SK-N-SH (cell line): ENCODE data around the gene CACNA2D3. TPM values are rescaled to one million over a fixed set of nuclear protein-coding genes. Genes with fewer than 3 reads are reported as not detected.

ENCODE experiments used
- CTCF ChIA-PET: fragments of 300-600, 350-600 bp; formaldehyde crosslinking; extraction: SDS; loops from one replicate; lab custom pipeline; 2021; lab: Yijun Ruan, JAX
- POLR2A ChIA-PET: fragments of 350-600 bp; sonication (Branson Sonifier 250); formaldehyde crosslinking; extraction: SDS; loops from one replicate; lab custom pipeline; 2020; ENCODE audit warnings: antibody characterized with exemption, inconsistent platforms; lab: Yijun Ruan, JAX
- DNase-seq: peaks from one replicate; pipeline ENCODE4 v3.0.0; 2012
- H2AFZ ChIP-seq: fragments of 200-600 bp; sonication (generic); 2 replicates; pipeline ENCODE4 v1.8.1; 2016; ENCODE audit warnings: antibody characterized with exemption, mild to moderate bottlenecking, low read depth
- H3F3A ChIP-seq: fragments of 200-600 bp; sonication (generic); replicated peaks from 2 replicates; pipeline ENCODE3; 2016; ENCODE audit warnings: antibody characterized with exemption, mild to moderate bottlenecking; ENCODE audit not compliant: insufficient read depth
- H3K27ac ChIP-seq, 2 experiments: fragments of 200-500 bp in 1 of 2; fragments of 200-600 bp in 1 of 2; sonication (Bioruptor generic) in 1 of 2; sonication (generic), shearing (Covaris generic) in 1 of 2; 2 replicates each; pipeline versions ENCODE4 v1.5.1 to v1.6.1; 2014 to 2016; ENCODE audit warnings: low read depth in 2 of 2, inconsistent platforms in 1 of 2, low read length in 1 of 2, mild to moderate bottlenecking in 1 of 2, mixed read lengths in 1 of 2
- H3K27me3 ChIP-seq: fragments of 200-600 bp; sonication (generic), shearing (Covaris generic); 2 replicates; pipeline ENCODE4 v1.6.1; 2016; ENCODE audit warnings: mixed run types; ENCODE audit not compliant: insufficient read depth
- H3K36me3 ChIP-seq, 2 experiments: fragments of 200-500 bp in 1 of 2; fragments of 200-600 bp in 1 of 2; sonication (Bioruptor generic) in 1 of 2; sonication (generic) in 1 of 2; replicated peaks in 1 of 2; 2 replicates each; pipeline versions ENCODE3 to v1.5.1; 2014 to 2016; ENCODE audit warnings: low read length in 1 of 2, mild to moderate bottlenecking in 1 of 2; ENCODE audit not compliant: insufficient read depth in 2 of 2, control insufficient read depth in 1 of 2
- H3K4me1 ChIP-seq, 2 experiments: fragments of 200-500 bp in 1 of 2; fragments of 200-600 bp in 1 of 2; sonication (Bioruptor generic) in 1 of 2; sonication (generic), shearing (Covaris generic) in 1 of 2; 2 replicates each; pipeline versions ENCODE4 v1.5.1 to v1.6.1; 2014 to 2016; ENCODE audit warnings: low read depth in 1 of 2, low read length in 1 of 2, mixed run types in 1 of 2; ENCODE audit not compliant: insufficient read depth in 2 of 2, control insufficient read depth in 1 of 2
- H3K4me2 ChIP-seq: fragments of 200-600 bp; sonication (generic), shearing (Covaris generic); 2 replicates; pipeline ENCODE4 v1.6.1; 2017; ENCODE audit warnings: mixed run types
- H3K4me3 ChIP-seq, 2 experiments: fragments of 200-500 bp in 1 of 2; fragments of 200-600 bp in 1 of 2; sonication (Bioruptor generic) in 1 of 2; sonication (generic), shearing (Covaris generic) in 1 of 2; 2 replicates each; pipeline versions ENCODE4 v1.5.1 to v1.8.1; 2014 to 2016; ENCODE audit warnings: low read depth in 2 of 2, inconsistent platforms in 1 of 2, low read length in 1 of 2, mild to moderate bottlenecking in 1 of 2, mixed read lengths in 1 of 2, moderate library complexity in 1 of 2
- H3K79me2 ChIP-seq: fragments of 200-600 bp; sonication (generic); 2 replicates; pipeline ENCODE4 v1.8.1; 2017; ENCODE audit warnings: mild to moderate bottlenecking; ENCODE audit not compliant: insufficient read depth
- H3K9ac ChIP-seq: fragments of 200-600 bp; sonication (generic); 2 replicates; pipeline ENCODE4 v1.6.1; 2017; ENCODE audit warnings: mixed run types
- H3K9me2 ChIP-seq: fragments of 200-600 bp; sonication (generic); 2 replicates; pipeline ENCODE4 v1.6.1; 2017; ENCODE audit warnings: mixed run types
- H3K9me3 ChIP-seq: fragments of 200-600 bp; sonication (generic); 2 replicates; pipeline ENCODE4 v1.6.1; 2017; ENCODE audit warnings: mixed run types, mild to moderate bottlenecking, moderate library complexity
- H4K20me1 ChIP-seq: fragments of 200-600 bp; sonication (generic); 2 replicates; pipeline ENCODE4 v1.6.1; 2017; ENCODE audit warnings: mild to moderate bottlenecking, mixed run types; ENCODE audit not compliant: insufficient read depth
- CTCF ChIP-seq: fragments of 200-600 bp; sonication (generic); IDR thresholded peaks from 2 replicates; pipeline ENCODE4 v1.6.1; 2017; ENCODE audit warnings: antibody characterized with exemption, mild to moderate bottlenecking, moderate library complexity
- ELF1 ChIP-seq: IDR thresholded peaks from 2 replicates; pipeline ENCODE4 v1.4.0; 2012
- EP300 ChIP-seq, 2 experiments: IDR thresholded peaks; 2 replicates each; pipeline versions ENCODE4 v1.4.0 to v1.6.1; 2012; ENCODE audit warnings: borderline replicate concordance in 1 of 2, low read depth in 1 of 2, low read length in 1 of 2
- EZH2phosphoT487 ChIP-seq: fragments of 200-600 bp; sonication (generic); IDR thresholded peaks from 2 replicates; pipeline ENCODE4 v1.6.1; 2017; ENCODE audit warnings: low read depth, mixed run types, mild to moderate bottlenecking, antibody characterized with exemption, moderate library complexity, borderline replicate concordance
- FOXJ3 ChIP-seq: sonication (generic); formaldehyde crosslinking; IDR thresholded peaks from 2 replicates; pipeline ENCODE4 v1.5.1; 2020; ENCODE audit warnings: mild to moderate bottlenecking, missing genetic modification reagents
- GABPA ChIP-seq: IDR thresholded peaks from 2 replicates; pipeline ENCODE4 v1.4.0; 2012; ENCODE audit warnings: low read depth, mild to moderate bottlenecking
- GATA2 ChIP-seq: sonication (generic); formaldehyde crosslinking; IDR thresholded peaks from 2 replicates; pipeline ENCODE4 v1.5.0; 2020; ENCODE audit warnings: mild to moderate bottlenecking, missing genetic modification reagents
- MAX ChIP-seq: IDR thresholded peaks from 2 replicates; pipeline ENCODE4 v1.4.0; 2012; ENCODE audit warnings: low read depth
- MXI1 ChIP-seq: IDR thresholded peaks from 2 replicates; pipeline ENCODE4 v1.6.1; 2012; ENCODE audit warnings: mild to moderate bottlenecking, low read depth, low read length, improper control_type of control experiment
- RCOR1 ChIP-seq: fragments of 150-350 bp; IDR thresholded peaks from 2 replicates; pipeline ENCODE4 v1.6.1; 2017; ENCODE audit warnings: antibody characterized with exemption, low read length
- RFX5 ChIP-seq: IDR thresholded peaks from 2 replicates; pipeline ENCODE4 v1.6.1; 2012; ENCODE audit warnings: mild to moderate bottlenecking, improper control_type of control experiment, low read length
- TCF12 ChIP-seq: IDR thresholded peaks from 2 replicates; pipeline ENCODE4 v1.4.0; 2012
- USF1 ChIP-seq: IDR thresholded peaks from 2 replicates; pipeline ENCODE4 v1.4.0; 2012; ENCODE audit warnings: low read depth, borderline replicate concordance
- YY1 ChIP-seq: IDR thresholded peaks from 2 replicates; pipeline ENCODE4 v1.4.0; 2012; ENCODE audit warnings: low read depth, mild to moderate bottlenecking
- ZBTB33 ChIP-seq: IDR thresholded peaks from 2 replicates; pipeline ENCODE4 v1.4.0; 2012; ENCODE audit warnings: low read depth, borderline replicate concordance
- WGBS: methylation state at CpG from one replicate; pipeline ENCODE4 v1.1.6; 2017; ENCODE audit warnings: low lambda C conversion rate; 5-methylcytosine and 5-hydroxymethylcytosine counted together
- polyA plus RNA-seq, 3 experiments: library from polyadenylated mRNA; depleted of rRNA; stranded (reverse); fragments of >200 nt; gene quantifications; 2 replicates each; pipeline ENCODE4 v1.2.3, GENCODE V29; 2012
- TF ChIP-seq, protein P1 (sequence below): fragments of 150-350 bp; IDR thresholded peaks from 2 replicates; pipeline ENCODE4 v1.6.1; 2017; ENCODE audit warnings: antibody characterized with exemption, low read length, low read depth, borderline replicate concordance
- TF ChIP-seq, protein P2 (sequence below): IDR thresholded peaks from 2 replicates; pipeline ENCODE4 v1.6.1; 2012; ENCODE audit warnings: mild to moderate bottlenecking, low read depth, low read length, moderate library complexity

Gene CACNA2D3
- polyA plus RNA-seq, 1 of the 3 experiments (the other 2 are of a cell fraction), result 0.15 TPM

DNA sequence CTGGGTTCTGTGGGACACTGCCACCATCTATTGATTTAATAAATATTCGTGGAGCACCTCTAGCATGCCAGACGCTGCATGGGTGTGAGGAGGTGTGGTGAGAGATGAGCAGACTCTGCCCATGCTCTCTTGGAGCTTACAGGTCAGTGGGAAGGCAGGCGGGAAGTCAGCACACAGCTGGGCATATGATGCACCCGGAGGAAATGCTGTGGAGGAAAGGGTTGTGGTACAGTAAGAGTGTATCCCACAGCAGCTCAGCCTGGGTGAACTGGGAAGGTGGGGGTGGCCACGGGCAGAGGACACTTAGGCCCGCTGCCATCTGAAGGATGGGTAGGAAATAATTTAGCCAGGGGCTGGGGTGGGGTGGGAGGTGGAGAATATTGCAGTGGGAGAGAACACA lies 392.1 kb downstream of the CACNA2D3 start:
- Histone ChIP-seq H3K9ac (no peak overlapping the region), H3K27me3 (no peaks in the 10 kb centered on the region), H3F3A (no peaks in the 10 kb centered on the region), H3K27ac (no peak overlapping the region), H2AFZ (no peak overlapping the region), H3K36me3 (no peaks in the 10 kb centered on the region), H3K9me3 (no peaks in the 10 kb centered on the region), H3K4me3 (no peak overlapping the region), H3K4me2 (no peak overlapping the region), H3K4me1 (peaks cover 0 to 5% of the 10 kb centered on the region in 2 experiments; a peak in 1 of 4 replicates), H3K79me2 (no peaks in the 10 kb centered on the region), H3K9me2 (no peaks in the 10 kb centered on the region), H4K20me1 (no peaks in the 10 kb centered on the region)
- no peak for DNase-seq
- ChIA-PET POLR2A (no interaction called here), CTCF (no interaction called here)
- 10% methylated on average over 6 of the region's 6 CpGs for WGBS
- TF ChIP-seq MAX (no peak), EZH2phosphoT487 (no peak), RCOR1 (no peak), GABPA (no peak), MXI1 (no peak), YY1 (no peak), ZBTB33 (no peak), USF1 (no peak), RFX5 (no peak), ELF1 (no peak), GATA2 (CRISPR knock-in tag) (no peak), FOXJ3 (no peak), CTCF (no peak), TCF12 (no peak), EP300 (IDR thresholded peaks at IDR 0.05; ENCODE audit: borderline replicate concordance in 1 of 2, low read depth in 1 of 2, low read length in 1 of 2) (no peak)
- TF ChIP-seq, protein P1, sequence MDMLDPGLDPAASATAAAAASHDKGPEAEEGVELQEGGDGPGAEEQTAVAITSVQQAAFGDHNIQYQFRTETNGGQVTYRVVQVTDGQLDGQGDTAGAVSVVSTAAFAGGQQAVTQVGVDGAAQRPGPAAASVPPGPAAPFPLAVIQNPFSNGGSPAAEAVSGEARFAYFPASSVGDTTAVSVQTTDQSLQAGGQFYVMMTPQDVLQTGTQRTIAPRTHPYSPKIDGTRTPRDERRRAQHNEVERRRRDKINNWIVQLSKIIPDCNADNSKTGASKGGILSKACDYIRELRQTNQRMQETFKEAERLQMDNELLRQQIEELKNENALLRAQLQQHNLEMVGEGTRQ, result no peak
- TF ChIP-seq, protein P2, sequence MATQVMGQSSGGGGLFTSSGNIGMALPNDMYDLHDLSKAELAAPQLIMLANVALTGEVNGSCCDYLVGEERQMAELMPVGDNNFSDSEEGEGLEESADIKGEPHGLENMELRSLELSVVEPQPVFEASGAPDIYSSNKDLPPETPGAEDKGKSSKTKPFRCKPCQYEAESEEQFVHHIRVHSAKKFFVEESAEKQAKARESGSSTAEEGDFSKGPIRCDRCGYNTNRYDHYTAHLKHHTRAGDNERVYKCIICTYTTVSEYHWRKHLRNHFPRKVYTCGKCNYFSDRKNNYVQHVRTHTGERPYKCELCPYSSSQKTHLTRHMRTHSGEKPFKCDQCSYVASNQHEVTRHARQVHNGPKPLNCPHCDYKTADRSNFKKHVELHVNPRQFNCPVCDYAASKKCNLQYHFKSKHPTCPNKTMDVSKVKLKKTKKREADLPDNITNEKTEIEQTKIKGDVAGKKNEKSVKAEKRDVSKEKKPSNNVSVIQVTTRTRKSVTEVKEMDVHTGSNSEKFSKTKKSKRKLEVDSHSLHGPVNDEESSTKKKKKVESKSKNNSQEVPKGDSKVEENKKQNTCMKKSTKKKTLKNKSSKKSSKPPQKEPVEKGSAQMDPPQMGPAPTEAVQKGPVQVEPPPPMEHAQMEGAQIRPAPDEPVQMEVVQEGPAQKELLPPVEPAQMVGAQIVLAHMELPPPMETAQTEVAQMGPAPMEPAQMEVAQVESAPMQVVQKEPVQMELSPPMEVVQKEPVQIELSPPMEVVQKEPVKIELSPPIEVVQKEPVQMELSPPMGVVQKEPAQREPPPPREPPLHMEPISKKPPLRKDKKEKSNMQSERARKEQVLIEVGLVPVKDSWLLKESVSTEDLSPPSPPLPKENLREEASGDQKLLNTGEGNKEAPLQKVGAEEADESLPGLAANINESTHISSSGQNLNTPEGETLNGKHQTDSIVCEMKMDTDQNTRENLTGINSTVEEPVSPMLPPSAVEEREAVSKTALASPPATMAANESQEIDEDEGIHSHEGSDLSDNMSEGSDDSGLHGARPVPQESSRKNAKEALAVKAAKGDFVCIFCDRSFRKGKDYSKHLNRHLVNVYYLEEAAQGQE, result no peak
